ENCODE measurements around the gene AK3. TPM values are rescaled to one million over a fixed set of nuclear protein-coding genes. Genes with fewer than 3 reads are reported as not detected.

The AK3 gene
- total and polyA plus RNA-seq, 2 donors (not counting 1 experiment from before 2014, with no cell fraction given): 66.3 to 90.3 TPM

- Histone ChIP-seq H2AFZ (ENCODE audit: low read length) (peak overlapping the region; percentile 22), H3K36me3 (ENCODE audit: control insufficient read depth, insufficient read depth, low read length) (no peaks in the 10 kb centered on the region), H3K27me3 (ENCODE audit: control insufficient read depth, insufficient read depth, low read length) (no peaks in the 10 kb centered on the region), H3K4me3 (replicated peaks in 1 of 4; ENCODE audit: control extremely low read depth in 1 of 4, insufficient read depth in 1 of 4, low read depth in 3 of 4, low read length in 4 of 4) (peak overlapping the region; percentile 58 to 95 (median 87)), H3K9me3 (ENCODE audit: control insufficient read depth, insufficient read depth, low read depth, low read length) (no peaks in the 10 kb centered on the region), H3K9ac (ENCODE audit: insufficient read depth, low read length) (peak overlapping the region; percentile 68), H3K27ac (ENCODE audit: insufficient read depth, low read length) (peak overlapping the region; percentile 80), H3K4me2 (ENCODE audit: extremely low read depth, insufficient read depth, low read length) (peak overlapping the region; percentile 55), H4K20me1 (ENCODE audit: control insufficient read depth, extremely low read depth, insufficient read depth, low read length) (no peaks in the 10 kb centered on the region), H3K4me1 (ENCODE audit: control insufficient read depth, extremely low read depth, insufficient read depth, low read length) (peaks cover 4% of the 10 kb centered on the region), H3K79me2 (ENCODE audit: control insufficient read depth, insufficient read depth, low read length) (peaks cover 31% of the 10 kb centered on the region)
- no peak for TF ChIP-seq EZH2 (IDR thresholded peaks at IDR 0.05; ENCODE audit: low read length, missing control alignments)
- TF ChIP-seq, protein P1, sequence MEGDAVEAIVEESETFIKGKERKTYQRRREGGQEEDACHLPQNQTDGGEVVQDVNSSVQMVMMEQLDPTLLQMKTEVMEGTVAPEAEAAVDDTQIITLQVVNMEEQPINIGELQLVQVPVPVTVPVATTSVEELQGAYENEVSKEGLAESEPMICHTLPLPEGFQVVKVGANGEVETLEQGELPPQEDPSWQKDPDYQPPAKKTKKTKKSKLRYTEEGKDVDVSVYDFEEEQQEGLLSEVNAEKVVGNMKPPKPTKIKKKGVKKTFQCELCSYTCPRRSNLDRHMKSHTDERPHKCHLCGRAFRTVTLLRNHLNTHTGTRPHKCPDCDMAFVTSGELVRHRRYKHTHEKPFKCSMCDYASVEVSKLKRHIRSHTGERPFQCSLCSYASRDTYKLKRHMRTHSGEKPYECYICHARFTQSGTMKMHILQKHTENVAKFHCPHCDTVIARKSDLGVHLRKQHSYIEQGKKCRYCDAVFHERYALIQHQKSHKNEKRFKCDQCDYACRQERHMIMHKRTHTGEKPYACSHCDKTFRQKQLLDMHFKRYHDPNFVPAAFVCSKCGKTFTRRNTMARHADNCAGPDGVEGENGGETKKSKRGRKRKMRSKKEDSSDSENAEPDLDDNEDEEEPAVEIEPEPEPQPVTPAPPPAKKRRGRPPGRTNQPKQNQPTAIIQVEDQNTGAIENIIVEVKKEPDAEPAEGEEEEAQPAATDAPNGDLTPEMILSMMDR (conservative IDR thresholded peaks at IDR 0.05 in 1 of 2, IDR thresholded peaks at IDR 0.05 in 1 of 2; ENCODE audit: low read depth in 1 of 2, low read length in 2 of 2): no peak
- peak; percentile 35 to 67 for DNase-seq (ENCODE audit: low read depth in 2 of 2)
Measured at GRCh38 chr9:4678679-4679267, 62.2 kb downstream of the AK3 start.

DNA sequence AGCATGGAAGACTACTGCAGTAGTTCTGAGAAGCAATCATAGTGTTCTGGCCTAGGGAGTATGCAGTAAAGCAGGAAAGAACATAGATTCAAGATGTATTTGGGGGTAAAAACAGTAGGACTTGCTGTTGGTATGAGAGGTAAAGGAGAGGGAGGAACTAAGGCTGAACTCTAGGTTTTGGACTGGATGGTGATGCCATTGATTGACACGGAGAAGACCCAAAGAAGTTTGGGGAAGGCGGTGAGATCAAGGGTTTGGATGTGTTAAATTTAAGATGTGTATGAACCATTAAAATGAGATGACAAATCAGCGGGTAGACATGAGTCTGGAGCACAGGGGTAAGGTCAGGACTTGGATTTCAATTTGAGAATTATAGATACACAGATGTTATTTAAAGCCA lies 63.6 kb downstream of the AK3 start:
- Histone ChIP-seq H3K36me3 (ENCODE audit: control insufficient read depth, insufficient read depth, low read length) (no peaks in the 10 kb centered on the region), H2AFZ (ENCODE audit: low read length) (no peak overlapping the region), H4K20me1 (ENCODE audit: control insufficient read depth, extremely low read depth, insufficient read depth, low read length) (no peaks in the 10 kb centered on the region), H3K27ac (ENCODE audit: insufficient read depth, low read length) (no peak overlapping the region), H3K4me3 (replicated peaks in 1 of 4; ENCODE audit: control extremely low read depth in 1 of 4, insufficient read depth in 1 of 4, low read depth in 3 of 4, low read length in 4 of 4) (no peak overlapping the region), H3K9ac (ENCODE audit: insufficient read depth, low read length) (no peak overlapping the region), H3K9me3 (ENCODE audit: control insufficient read depth, insufficient read depth, low read depth, low read length) (no peaks in the 10 kb centered on the region), H3K27me3 (ENCODE audit: control insufficient read depth, insufficient read depth, low read length) (no peaks in the 10 kb centered on the region), H3K79me2 (ENCODE audit: control insufficient read depth, insufficient read depth, low read length) (peaks cover 24% of the 10 kb centered on the region), H3K4me1 (ENCODE audit: control insufficient read depth, extremely low read depth, insufficient read depth, low read length) (peaks cover 4% of the 10 kb centered on the region), H3K4me2 (ENCODE audit: extremely low read depth, insufficient read depth, low read length) (no peak overlapping the region)
- no peak for DNase-seq (ENCODE audit: low read depth in 2 of 2)
- TF ChIP-seq EZH2 (IDR thresholded peaks at IDR 0.05; ENCODE audit: low read length, missing control alignments): no peak
- TF ChIP-seq, protein P1 (conservative IDR thresholded peaks at IDR 0.05 in 1 of 2, IDR thresholded peaks at IDR 0.05 in 1 of 2; ENCODE audit: low read depth in 1 of 2, low read length in 2 of 2): no peak

DNA sequence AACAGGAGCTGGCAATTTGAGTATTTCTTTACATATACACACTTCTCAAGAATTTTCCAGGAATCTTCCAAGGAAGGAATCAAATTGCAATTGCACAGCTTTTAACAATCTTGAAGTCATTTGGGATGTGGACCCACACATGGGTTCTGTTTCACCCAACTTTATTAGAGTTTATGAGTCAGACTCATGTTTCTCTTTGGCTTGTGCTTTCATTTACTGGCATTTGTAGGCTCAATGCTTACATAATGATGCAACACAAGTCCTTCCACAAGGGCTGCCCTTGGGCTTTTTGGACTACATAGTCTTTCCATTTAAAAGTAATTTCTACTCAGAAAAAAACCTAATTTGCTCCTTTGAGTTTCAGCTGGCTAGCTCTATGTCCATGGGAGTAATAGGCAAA lies 66.2 kb downstream of the AK3 start:
- H3K27ac ChIP-seq (ENCODE audit: insufficient read depth, low read length): no peak overlapping the region

More for the DNA sequence above, 66.2 kb downstream of the AK3 start:
- no peaks in the 10 kb centered on the region for H4K20me1 ChIP-seq (ENCODE audit: control insufficient read depth, extremely low read depth, insufficient read depth, low read length)
- no peak for TF ChIP-seq EZH2 (IDR thresholded peaks at IDR 0.05; ENCODE audit: low read length, missing control alignments)
- TF ChIP-seq, protein P1 (conservative IDR thresholded peaks at IDR 0.05 in 1 of 2, IDR thresholded peaks at IDR 0.05 in 1 of 2; ENCODE audit: low read depth in 1 of 2, low read length in 2 of 2): no peak
- H3K27me3 ChIP-seq (ENCODE audit: control insufficient read depth, insufficient read depth, low read length): no peaks in the 10 kb centered on the region
- no peak overlapping the region for H2AFZ ChIP-seq (ENCODE audit: low read length)
- no peak overlapping the region for H3K9ac ChIP-seq (ENCODE audit: insufficient read depth, low read length)
- H3K4me1 ChIP-seq (ENCODE audit: control insufficient read depth, extremely low read depth, insufficient read depth, low read length): no peaks in the 10 kb centered on the region
- H3K36me3 ChIP-seq (ENCODE audit: control insufficient read depth, insufficient read depth, low read length): no peaks in the 10 kb centered on the region
- H3K4me2 ChIP-seq (ENCODE audit: extremely low read depth, insufficient read depth, low read length): no peak overlapping the region
- no peak overlapping the region for H3K4me3 ChIP-seq (replicated peaks in 1 of 4; ENCODE audit: control extremely low read depth in 1 of 4, insufficient read depth in 1 of 4, low read depth in 3 of 4, low read length in 4 of 4)
- H3K79me2 ChIP-seq (ENCODE audit: control insufficient read depth, insufficient read depth, low read length): peaks cover 2% of the 10 kb centered on the region
- H3K9me3 ChIP-seq (ENCODE audit: control insufficient read depth, insufficient read depth, low read depth, low read length): no peaks in the 10 kb centered on the region
- DNase-seq (ENCODE audit: low read depth in 2 of 2): peak; percentile 87 to 95
